NCI-H2171 (cell line): ENCODE results near the gene TOR2A.
A peak's percentile ranks its signal among the peaks of the same experiment; 100 is the strongest.
"Not testable (repeated sequence)": the region's sequence is repeated elsewhere in the genome, so short reads cannot be mapped to it uniquely, and the experiment has no call there.

ENCODE experiments used
- DNase-seq: peaks from one replicate; lab custom pipeline; 2025; lab: John Stamatoyannopoulos, UW

Gene TOR2A

DNA sequence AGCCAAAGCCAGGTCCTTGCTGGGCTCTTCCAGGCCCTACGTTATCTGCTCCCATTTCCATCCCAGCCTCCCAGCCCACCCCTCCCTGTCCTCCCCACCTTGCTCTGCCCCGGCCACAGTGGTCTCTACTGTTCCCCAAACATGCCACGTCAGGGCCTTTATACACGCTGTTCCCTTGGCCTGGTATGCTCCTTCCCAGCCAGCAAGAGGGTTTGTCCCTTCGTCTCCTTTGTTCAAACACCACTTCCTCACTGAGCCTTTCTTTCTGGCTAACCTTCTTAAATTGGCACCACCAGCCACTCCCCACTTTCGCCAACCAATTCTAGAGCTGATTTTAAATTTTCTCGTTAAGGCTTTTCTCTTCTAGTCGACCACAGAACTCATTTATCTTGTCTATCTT lies 33.6 kb upstream of the TOR2A start:
- DNase-seq = no peak

DNA sequence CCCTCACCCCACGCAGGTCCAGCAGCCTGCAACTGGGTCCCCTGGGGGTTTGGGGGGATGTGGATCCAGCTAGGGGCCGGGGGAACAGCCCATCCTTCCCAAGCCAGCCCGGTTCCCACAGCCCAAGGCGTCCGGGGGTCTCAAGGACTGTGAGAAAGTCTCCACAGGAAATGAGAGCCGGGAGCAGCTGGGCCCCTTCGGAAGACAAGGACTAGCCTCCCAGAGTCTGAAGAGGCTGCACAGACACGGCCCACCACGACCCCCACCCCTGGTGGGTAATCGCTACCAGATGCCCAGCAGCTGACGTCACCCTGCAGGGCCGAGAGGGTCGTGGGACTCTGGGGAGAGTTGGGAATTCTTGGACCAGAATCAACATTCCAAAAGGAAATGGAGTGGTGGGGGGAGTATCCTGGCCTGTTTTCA lies 32.8 kb upstream of the TOR2A start:
- DNase-seq = no peak

DNA sequence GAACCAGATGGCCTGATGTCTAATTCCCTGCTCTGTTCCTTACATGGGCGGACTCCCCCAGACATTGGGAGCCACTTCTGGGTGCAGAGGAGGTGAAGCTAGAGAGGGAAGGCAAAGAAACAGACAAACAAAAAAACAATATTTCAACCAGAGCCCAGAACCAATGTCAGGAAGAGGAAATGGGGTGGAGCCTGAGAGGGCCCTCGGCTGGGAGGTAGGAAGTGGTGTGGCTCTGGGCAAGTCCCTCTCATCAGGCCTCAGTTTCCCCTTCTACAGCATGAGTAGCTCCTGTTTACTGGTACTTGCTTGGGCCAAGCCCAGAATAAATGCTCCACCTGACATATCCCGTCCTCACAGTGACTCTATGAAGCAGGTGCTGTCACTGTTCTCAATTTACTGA lies 32.3 kb upstream of the TOR2A start:
- DNase-seq = peak; percentile 61

DNA sequence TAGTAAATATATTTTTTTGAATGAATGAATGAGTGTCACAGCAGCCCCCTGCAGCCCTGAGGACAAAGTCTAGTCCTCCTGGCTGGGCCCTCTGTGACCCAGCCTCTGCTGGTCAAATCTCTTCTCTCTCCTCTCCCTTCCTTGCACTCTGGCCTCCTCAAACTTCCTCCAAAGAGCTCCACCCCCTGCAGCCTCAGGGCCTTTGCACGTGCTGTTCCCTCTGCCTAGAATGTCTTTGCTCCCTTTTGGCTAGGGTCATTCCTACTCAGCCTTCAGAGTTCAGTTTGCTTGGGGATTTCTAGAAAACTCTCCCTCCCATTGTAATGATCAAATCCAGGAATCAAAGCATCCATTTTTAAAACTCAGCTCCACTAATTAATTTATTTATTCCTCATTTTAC lies 30.3 kb upstream of the TOR2A start:
- no peak for DNase-seq

DNA sequence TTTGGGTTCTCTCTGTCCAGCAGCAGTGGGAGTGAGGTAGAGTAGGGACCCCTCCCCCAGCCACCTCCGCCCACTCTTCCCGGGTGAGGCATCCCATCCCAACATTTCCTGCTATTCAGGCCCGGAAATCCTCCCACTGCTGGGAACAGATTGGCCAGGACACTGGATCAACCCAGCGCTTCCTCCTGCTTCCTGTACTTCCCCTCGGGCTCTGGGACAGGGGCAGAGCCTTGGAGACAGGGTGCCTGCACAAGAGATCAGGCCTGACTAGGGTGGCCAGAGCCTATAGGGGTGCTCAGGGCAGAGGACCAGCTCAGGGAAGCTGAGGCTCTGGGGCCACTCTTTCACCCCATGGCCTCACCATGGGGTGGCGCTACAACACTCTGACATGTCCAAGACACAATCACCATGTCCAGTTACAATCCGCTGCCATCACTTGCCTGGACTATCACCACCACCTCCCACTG lies 28.9 kb upstream of the TOR2A start:
- DNase-seq = no peak

DNA sequence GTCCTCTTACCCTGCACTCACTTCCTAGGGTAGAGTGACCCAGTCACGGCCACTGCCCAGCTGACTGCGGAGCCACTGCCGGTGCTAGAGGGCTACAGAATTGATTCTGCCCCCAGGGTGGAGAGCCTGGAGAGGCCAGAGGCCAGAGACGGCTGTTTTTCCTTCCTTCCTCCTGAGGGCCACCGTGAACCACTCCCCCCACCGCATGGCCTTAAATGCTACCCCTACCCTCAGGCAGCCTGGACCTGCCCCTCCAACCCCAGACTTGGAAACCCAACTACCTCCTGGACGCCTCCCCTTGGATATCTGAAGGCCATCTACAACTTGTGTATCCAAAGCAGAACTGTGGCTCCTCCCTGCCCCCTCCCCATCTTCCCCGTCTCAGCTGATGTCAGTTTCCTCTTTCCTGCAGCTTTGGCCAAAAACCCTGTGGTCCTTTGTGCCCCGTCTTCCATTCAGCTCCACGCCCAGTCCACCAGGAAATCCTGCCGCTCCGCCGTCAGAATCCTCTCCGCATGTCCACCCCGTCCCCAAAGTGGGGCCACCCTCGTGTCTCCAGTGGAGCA lies 27.1 kb upstream of the TOR2A start:
- no peak for DNase-seq

DNA sequence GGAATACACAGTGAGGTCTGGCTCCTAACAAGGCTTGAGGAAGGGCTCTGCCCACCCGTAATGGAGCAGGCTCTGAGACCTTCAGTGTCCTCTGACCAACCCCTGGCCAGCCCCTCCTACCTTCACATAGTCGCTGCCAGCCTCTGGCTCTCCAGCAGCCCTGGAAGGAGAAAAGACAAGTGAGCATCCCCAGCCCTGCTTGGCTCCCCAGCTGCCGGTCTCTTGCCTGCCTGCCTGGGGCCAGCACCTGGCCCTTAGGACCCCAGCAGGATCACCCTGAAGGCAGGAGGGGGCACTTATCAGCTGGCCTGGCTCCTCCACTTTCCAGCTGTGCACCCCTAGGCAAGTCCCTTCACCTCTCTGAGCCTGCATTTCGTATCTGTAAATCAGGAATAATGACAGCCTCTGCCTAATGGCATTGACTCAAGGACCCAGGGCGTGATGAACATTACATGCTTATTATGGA lies 26.4 kb upstream of the TOR2A start:
- DNase-seq = no peak

DNA sequence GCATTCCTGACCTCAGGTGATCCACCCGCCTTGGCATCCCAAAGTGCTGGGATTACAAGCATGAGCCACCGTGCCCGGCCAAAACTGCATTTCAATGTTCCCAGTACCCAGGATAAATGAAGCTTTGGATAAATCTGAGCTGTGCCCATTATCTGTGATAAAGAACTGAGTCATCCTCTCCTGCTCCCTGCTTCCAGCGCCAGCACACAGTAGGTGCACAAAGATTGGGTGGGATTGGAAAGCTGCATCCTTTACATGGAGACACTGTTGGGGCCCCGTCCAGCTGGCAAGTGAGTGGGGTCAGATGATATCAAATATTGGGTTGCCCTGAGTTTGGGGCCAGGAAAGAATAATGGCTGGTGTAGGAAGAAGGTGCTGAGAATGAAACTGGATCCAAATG lies 26.0 kb upstream of the TOR2A start:
- no peak for DNase-seq

DNA sequence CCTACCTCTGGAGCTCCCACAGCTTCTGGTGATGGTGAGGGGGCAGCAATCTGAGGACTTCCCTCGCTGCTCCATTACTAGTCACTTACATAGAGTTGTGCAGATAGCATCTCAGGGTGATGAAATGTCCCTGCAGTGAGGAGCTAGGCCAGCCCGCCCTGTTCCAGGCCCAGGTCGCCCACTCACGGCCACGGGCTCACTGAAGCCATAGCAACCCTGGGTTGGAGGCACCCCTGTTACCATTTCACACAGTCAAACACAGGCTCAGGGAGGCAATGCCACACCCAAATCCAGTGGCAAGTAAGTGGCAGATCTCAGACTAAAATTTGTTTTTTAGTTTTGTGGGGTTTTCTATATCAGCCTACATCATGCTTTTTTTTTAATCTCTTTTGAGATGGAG lies 23.7 kb upstream of the TOR2A start:
- DNase-seq = no peak

DNA sequence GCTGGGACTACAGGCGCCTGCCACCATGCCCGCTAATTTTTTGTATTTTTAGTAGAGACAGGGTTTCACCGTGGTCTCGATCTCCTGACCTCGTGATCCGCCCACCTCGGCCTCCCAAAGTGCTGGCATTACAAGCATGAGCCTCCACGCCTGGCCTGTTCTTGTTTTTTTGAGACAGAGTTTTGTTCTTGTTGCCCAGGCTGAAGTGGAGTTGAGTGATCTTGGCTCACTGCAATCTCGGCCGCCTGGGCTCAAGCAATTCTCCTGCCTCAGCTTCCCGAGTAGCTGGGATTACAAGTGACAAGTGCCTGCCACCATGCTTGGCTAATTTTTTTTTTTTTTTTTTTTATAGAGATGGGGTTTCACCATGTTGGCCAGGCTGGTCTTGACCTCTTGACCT lies 21.7 kb upstream of the TOR2A start:
- not testable (repeated sequence) for DNase-seq

DNA sequence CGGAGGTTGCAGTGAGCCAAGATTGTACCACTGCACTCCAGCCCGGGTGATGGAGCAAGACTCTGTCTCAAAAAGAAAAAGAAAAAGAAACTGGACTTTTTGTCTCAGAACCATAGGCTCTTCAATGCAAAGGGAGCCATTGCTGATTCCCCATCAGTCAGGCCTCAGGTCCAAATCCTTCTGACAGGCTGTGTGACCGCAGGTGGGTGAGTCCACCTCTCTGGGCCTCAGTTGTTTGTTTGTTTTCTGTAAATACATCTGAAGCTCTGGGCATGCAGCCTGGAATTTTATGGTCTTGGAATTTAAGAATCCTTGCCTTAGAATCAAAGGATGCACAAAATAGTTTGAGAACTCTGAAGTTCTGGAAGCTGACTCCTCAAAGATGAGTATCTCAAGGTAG lies 21.1 kb upstream of the TOR2A start:
- DNase-seq = no peak

DNA sequence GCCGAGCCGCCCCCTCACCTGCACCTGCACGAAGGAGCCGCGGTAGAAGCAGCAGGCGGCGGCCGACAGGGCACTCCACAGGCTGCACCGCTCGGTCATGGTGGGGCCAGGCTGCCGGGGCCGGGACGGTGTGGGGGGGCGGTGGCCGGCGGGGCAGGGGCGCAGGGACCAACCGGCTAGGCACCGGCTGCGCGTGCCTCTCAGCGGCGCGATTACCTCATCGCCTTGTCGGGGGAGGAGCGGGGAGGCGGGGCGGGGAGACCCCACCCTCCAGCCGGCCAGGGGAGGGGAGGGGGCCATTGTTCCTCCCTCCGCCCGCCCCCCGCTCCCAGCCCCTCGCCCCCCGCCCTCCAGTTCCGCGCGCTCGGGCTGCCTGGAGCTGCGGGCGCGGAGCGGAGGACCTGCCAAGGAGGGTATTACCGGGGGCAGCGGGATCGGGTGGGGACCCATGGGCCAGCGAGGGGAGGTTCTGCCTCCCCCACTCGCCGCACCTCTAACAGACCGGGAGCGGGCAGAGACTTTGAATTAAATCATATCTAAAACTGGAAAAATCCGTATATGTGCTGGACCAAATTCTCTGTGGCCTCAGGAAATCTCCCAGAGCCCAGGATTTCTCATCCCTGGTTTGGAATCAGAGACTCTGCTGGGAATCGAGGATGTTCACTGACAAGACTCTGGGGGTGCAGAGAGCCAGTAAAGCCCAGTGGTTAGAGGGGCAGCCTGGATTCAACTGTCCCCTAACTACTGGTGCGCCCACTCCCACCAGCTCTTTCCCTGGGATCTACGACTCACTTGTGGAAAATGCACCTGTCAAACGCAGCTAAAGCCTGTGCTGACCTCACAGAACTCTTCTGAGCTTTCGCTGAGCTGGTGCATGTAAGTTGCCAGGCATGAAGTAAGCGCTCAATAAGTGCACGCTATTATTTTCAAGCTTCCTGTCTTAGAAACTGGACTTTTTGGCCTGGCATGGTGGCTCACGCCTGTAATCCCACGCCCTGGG lies 20.3 kb upstream of the TOR2A start:
- DNase-seq = peak; percentile 86

DNA sequence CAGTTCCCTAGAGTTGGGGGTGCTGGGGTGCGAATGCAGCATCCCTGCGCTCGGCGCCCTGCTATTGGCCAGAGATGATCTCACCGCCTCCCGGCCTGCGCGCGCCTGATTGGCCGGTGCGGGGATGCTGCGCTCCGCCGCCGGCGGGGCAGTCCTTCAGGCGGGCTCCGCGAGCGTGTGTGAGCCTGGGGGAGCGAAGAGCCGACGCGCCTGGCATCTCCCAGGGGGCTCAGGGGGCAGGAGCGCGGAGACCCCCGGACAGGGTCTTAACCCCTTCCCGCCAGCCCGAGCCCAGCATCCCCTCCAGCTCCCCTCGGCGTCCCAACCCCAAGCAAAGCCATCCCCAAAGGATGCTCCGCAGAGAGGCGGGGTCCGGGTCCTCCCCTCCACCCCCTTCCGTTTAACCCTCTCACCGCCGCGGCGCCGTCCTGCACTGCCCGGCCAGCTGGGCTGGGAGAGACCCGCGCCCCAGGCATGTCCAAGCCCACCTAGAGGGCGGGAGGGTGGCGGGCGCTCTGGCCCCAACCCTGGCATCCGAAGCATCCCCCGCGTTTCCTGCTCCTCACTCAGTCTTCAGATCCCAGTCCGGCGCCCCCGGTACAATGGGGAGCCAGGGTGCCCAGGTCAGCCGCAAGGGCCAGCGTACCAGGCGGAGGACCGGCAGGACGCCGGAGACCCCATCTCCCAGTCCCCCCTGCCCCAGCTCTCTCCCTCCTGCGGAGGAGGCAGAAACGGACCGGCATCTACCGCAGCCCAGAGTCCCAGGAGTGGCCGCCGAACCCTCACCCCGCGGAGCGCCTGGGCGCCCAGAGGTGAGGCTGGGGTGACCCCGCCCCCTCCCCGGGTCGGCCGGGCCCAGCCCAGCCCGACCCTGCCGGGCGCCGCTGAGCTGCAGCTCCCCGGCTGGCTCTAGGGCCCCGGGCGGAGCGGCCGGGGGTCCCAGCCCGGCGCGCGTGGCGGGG lies 19.3 kb upstream of the TOR2A start:
- peak; percentile 81 for DNase-seq

DNA sequence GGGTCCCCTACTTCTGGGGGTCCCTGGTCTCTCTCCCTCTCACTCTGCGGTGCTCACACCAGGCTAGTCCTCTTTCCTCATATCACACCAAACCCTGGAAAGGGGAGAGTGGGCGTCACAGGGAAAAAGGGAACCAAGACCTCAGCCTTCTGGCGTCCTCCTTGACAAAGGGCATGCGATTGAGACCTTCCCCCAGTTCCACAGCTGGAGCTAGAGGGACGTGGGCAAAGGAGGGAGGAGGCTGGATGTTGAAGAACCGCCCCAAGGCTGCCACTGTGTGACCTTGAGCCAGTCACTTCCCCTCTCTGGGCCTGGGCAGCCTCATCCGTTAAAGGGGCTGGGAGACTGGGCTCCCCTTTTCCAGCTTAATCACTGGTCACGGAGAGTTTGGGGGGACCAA lies 18.5 kb upstream of the TOR2A start:
- no peak for DNase-seq

DNA sequence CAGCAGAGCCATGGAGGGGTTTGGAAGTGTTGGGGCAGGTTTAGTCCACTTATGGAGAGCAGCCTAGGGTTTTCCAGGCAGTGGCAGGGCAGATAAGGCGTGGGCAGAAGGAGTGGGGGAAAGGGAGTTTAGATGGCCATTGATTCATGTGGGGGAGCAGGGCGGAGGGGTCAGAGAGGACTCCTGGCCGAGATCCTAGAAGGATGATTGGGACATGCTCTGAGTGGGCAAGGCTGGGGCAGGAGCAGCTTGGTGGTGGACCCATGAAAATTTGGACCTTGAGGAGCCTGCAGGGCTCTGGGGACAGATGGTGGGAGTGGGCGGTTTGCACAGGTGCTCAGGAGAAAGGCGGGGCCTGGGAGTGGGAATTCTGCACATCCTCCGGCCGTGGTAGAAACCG lies 18.1 kb upstream of the TOR2A start:
- no peak for DNase-seq

DNA sequence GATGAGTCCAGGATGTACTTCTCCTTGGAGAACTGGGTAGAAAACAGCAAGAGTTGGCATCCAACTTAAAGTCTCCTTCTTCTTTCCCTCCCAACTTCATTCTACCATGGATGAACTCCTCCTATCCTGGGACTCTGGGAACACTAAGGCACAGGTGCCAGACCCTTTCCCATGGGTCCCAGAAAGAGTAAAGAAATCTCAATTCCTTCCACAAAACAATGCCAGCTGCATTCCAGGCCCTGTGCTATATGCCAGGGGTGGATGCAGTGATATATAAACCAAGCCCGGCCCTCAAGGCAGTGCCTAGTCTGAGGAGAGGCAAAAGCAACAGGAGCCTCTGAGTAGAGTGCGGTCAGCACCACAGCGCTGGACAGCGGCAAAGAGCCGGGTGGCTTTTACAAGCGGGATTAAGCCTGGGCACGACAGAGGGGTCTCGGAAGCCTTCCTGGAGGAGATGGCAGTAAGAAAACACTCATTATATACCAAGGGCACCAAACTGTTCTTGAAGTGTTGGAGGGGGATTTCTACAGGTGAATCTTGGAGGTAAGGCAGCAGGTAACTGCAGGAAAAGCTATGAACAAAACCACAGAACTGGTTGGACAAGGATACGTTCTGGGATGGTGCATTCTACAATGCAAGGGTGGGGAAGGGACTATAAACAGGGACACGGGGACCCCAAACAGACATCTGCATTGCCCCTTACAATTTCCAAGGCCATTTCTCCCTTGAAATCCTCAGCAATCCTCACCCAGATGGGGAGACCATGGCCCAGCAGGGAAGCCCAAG lies 16.4 kb upstream of the TOR2A start:
- no peak for DNase-seq

DNA sequence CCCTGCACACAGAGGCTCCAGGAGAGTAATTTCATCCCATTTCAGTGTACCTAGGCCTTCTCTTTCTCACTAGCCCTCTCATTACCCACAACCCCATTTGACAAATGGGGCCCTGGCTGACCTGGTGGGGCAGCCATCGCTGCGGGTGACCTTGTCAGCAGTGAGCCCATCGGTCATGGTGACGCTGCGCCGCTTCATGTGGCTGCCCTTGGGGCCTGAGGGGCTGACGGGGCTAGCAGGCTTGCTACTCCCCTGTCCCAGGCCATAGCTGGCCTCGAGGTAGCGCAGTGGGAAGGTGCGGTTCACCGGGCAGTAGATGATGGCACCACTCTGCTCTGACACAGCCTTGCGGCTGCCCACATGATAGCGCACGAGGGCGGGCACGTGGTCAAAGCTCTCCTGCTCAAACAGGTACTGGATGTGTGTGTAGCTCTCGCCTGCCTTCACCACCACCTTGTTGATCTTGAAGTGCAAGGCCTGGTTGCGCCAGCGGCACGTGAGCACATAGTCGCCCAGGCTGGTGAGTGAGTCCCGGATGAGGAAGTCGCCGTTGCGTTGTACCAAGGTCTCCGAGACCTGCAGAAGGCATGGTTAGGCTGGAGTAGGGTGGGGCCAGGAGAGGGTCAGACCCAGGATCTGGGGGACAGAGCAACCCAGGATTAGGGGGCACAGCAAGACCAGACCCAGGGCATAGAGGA lies 14.1 kb upstream of the TOR2A start:
- no peak for DNase-seq

DNA sequence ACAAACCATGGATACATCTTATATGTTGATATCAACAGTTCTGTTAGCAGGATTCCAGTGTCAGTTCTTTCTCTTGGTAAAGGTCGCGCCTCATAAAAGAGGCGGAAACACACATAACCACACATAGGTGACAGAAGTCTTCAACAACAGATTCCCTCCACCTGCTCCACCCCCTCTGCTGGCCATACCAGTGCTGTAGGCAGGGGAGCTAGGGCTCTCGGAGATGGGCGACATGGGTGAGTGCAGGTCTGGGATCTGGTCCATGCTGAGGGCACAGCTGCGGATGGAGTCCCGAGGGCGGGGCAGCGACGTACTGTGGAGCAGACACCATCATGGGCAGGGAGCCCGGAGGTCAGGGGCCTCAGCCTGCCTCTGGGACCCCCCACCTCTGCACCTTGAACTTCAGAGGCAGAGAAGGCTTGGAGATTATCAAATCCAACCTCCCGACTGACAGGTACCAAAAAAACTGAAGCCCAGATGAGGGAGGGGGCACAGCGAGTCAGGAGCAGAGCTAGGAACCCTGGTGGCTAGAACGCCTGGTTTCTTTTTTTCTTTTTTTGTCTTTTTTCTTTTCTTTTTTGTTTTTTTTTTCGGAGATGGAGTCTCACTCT lies 12.0 kb upstream of the TOR2A start:
- DNase-seq = no peak

DNA sequence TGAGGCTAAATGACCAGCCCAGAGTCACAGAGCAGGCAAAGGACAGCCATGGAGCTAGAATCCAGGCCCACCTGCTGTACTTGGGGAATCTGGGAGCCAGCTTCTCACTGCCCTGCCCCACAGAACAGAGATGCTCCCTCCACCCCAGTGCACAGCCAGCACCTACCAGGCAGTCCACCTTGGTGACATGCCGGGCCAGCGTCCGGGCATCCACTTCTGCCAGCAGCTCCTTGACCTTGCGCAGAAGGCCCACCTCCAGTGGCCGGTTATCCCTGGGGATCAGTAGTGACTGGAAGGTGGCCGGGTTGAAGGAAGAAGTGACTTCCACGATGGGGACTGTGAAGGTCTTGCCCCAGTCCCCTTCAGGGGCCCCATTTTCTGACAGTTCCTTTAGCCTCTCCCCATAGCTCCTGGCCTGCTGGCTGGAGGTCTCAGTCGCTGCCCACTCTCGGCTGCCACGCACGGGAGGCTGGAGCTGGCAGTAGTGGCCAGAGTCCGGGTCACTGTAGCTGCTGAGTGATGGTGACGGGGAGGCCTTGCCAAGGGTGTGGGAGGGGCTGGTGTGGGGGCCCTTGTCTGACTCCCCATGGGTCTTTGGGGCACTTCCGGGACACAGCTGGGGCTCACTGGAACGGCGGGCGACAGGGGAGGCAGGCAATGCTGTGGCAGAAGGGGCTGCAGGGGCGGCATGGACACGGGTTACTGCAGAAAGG lies 9.5 kb upstream of the TOR2A start:
- no peak for DNase-seq
